ENCODE results near the gene NRXN3. TPM values are rescaled to one million over a fixed set of nuclear protein-coding genes. Genes with fewer than 3 reads are reported as not detected.

Gene NRXN3
- polyA plus RNA-seq, 1 donor (not counting 4 experiments of a cell fraction or from before 2014, with no cell fraction given) = 0.89 TPM

DNA sequence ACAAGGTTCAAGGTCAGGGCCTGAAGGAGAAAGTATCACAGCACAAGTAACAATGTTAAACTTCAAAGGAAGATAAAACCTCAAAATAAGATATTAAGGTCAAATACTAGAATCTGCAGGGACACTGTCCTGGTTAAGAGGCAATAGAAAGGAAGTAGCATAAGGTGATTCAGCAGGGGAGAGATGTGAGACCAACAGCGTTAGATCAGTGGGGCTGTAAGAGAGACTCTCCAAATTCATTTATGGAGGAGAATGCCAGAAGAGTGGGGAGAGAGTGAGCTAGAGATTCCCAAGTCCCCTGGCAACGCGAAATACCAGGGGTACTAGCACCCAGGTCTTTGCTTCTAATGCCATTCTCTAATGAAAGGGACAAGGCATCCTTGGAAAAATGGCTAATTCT lies 1430.2 kb downstream of the NRXN3 start:
- no peaks in the 10 kb centered on the region for H4K20me1 ChIP-seq (ENCODE audit: control insufficient read depth, extremely low read depth, insufficient read depth, low read length)
- no peak overlapping the region for H3K9ac ChIP-seq (ENCODE audit: control insufficient read depth, extremely low read depth, insufficient read depth, low read length)
- no peaks in the 10 kb centered on the region for H3K4me1 ChIP-seq (ENCODE audit: control insufficient read depth, extremely low read depth, insufficient read depth, low read length)
- no peak overlapping the region for H3K4me3 ChIP-seq (ENCODE audit: control insufficient read depth in 2 of 3, extremely low read depth in 1 of 3, insufficient read depth in 2 of 3, low read depth in 1 of 3, low read length in 3 of 3)
- H2AFZ ChIP-seq (ENCODE audit: control insufficient read depth, low read length) = no peak overlapping the region
- H3K27ac ChIP-seq (ENCODE audit: control insufficient read depth, insufficient read depth, low read length) = no peak overlapping the region
- TF ChIP-seq EZH2 (IDR thresholded peaks at IDR 0.05; ENCODE audit: low read length) = no peak
- TF ChIP-seq, protein P1, sequence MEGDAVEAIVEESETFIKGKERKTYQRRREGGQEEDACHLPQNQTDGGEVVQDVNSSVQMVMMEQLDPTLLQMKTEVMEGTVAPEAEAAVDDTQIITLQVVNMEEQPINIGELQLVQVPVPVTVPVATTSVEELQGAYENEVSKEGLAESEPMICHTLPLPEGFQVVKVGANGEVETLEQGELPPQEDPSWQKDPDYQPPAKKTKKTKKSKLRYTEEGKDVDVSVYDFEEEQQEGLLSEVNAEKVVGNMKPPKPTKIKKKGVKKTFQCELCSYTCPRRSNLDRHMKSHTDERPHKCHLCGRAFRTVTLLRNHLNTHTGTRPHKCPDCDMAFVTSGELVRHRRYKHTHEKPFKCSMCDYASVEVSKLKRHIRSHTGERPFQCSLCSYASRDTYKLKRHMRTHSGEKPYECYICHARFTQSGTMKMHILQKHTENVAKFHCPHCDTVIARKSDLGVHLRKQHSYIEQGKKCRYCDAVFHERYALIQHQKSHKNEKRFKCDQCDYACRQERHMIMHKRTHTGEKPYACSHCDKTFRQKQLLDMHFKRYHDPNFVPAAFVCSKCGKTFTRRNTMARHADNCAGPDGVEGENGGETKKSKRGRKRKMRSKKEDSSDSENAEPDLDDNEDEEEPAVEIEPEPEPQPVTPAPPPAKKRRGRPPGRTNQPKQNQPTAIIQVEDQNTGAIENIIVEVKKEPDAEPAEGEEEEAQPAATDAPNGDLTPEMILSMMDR (optimal IDR thresholded peaks at IDR 0.05 in 1 of 3, IDR thresholded peaks at IDR 0.05 in 1 of 3, conservative IDR thresholded peaks at IDR 0.05 in 1 of 3; ENCODE audit: extremely low read depth in 1 of 3, insufficient read depth in 2 of 3, low read length in 3 of 3) = no peak
- dilution Hi-C loops (cut with MboI; ENCODE audit: extremely low pct_ligation_motif_present, low sequenced_read_pairs) = no loop called here
- H3K9me3 ChIP-seq (ENCODE audit: control insufficient read depth, low read depth, low read length) = no peaks in the 10 kb centered on the region
- FAIRE-seq = no peak
- no peaks in the 10 kb centered on the region for H3K36me3 ChIP-seq (ENCODE audit: control insufficient read depth in 2 of 2, extremely low read depth in 1 of 2, insufficient read depth in 2 of 2, low read length in 2 of 2)
- no peak for DNase-seq (ENCODE audit: low read depth, low spot score)
- no peaks in the 10 kb centered on the region for H3K9me1 ChIP-seq (ENCODE audit: control insufficient read depth, extremely low read depth, insufficient read depth, low read length)
- H3K4me2 ChIP-seq (ENCODE audit: control insufficient read depth, extremely low read depth, insufficient read depth, low read depth, low read length) = no peak overlapping the region
- H3K27me3 ChIP-seq (ENCODE audit: control insufficient read depth, extremely low read depth, insufficient read depth, low read length) = no peaks in the 10 kb centered on the region
- H3K79me2 ChIP-seq (ENCODE audit: control insufficient read depth, insufficient read depth, low read length) = no peaks in the 10 kb centered on the region

DNA sequence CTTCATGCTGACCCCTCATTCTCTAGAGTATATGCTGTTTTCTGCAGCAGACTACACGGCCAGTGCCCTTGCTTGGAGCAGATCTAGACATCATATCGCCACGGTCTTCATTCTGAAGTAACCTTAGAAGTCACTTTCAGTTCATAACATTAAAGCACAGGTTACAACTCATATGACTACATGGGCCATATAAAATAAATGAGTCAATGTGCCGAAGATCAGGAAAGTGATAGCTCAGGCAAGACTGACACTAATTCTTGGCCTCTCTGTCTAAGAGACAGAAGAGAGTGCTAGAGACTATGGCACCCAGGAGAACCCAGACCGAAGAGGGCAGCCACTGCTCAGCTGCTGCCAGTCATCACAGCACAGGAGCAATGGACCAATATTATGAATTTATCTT lies 1431.4 kb downstream of the NRXN3 start:
- dilution Hi-C loops (cut with MboI; ENCODE audit: extremely low pct_ligation_motif_present, low sequenced_read_pairs) = no loop called here
- DNase-seq (ENCODE audit: low read depth, low spot score) = no peak

More for the DNA sequence above, 1431.4 kb downstream of the NRXN3 start:
- no peaks in the 10 kb centered on the region for H3K9me1 ChIP-seq (ENCODE audit: control insufficient read depth, extremely low read depth, insufficient read depth, low read length)
- no peaks in the 10 kb centered on the region for H3K4me1 ChIP-seq (ENCODE audit: control insufficient read depth, extremely low read depth, insufficient read depth, low read length)
- H4K20me1 ChIP-seq (ENCODE audit: control insufficient read depth, extremely low read depth, insufficient read depth, low read length) = no peaks in the 10 kb centered on the region
- no peak overlapping the region for H3K4me2 ChIP-seq (ENCODE audit: control insufficient read depth, extremely low read depth, insufficient read depth, low read depth, low read length)
- no peak overlapping the region for H3K9ac ChIP-seq (ENCODE audit: control insufficient read depth, extremely low read depth, insufficient read depth, low read length)
- no peak overlapping the region for H2AFZ ChIP-seq (ENCODE audit: control insufficient read depth, low read length)
- H3K27me3 ChIP-seq (ENCODE audit: control insufficient read depth, extremely low read depth, insufficient read depth, low read length) = no peaks in the 10 kb centered on the region
- H3K9me3 ChIP-seq (ENCODE audit: control insufficient read depth, low read depth, low read length) = no peaks in the 10 kb centered on the region
- no peak overlapping the region for H3K27ac ChIP-seq (ENCODE audit: control insufficient read depth, insufficient read depth, low read length)
- TF ChIP-seq EZH2 (IDR thresholded peaks at IDR 0.05; ENCODE audit: low read length) = no peak
- TF ChIP-seq, protein P1 (optimal IDR thresholded peaks at IDR 0.05 in 1 of 3, IDR thresholded peaks at IDR 0.05 in 1 of 3, conservative IDR thresholded peaks at IDR 0.05 in 1 of 3; ENCODE audit: extremely low read depth in 1 of 3, insufficient read depth in 2 of 3, low read length in 3 of 3) = no peak
- H3K4me3 ChIP-seq (ENCODE audit: control insufficient read depth in 2 of 3, extremely low read depth in 1 of 3, insufficient read depth in 2 of 3, low read depth in 1 of 3, low read length in 3 of 3) = no peak overlapping the region
- no peaks in the 10 kb centered on the region for H3K79me2 ChIP-seq (ENCODE audit: control insufficient read depth, insufficient read depth, low read length)
- no peak for FAIRE-seq
- no peaks in the 10 kb centered on the region for H3K36me3 ChIP-seq (ENCODE audit: control insufficient read depth in 2 of 2, extremely low read depth in 1 of 2, insufficient read depth in 2 of 2, low read length in 2 of 2)
